HG02759 (cell line): ENCODE results near the gene IL31RA.

Source experiments
- ATAC-seq: cut with Tn5 transposase; IDR thresholded peaks from one replicate; pipeline ENCODE4 v1.9.1; 2021; ENCODE audit warnings: mild to moderate bottlenecking, moderate library complexity; ENCODE audit not compliant: unreplicated experiment

IL31RA gene

DNA sequence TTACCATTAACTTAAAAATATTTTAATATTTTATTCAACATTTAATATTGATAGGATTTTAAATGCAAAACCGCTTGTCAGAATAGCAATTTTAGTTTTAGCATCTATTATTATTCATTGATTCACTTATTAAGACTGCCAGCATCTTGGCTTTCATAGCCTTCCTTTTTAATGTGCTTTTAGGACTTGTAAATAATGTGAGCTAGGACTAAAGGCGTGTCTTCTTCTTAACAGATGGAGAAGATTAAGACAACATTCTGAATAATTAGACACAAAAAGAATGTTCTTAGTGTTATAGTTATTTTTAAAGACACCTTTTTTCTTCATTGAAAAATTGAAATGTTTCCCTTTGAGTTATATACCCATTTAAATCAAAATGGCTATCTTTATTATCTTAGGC is 6.9 kb downstream of the IL31RA start:
- ATAC-seq = no peak

DNA sequence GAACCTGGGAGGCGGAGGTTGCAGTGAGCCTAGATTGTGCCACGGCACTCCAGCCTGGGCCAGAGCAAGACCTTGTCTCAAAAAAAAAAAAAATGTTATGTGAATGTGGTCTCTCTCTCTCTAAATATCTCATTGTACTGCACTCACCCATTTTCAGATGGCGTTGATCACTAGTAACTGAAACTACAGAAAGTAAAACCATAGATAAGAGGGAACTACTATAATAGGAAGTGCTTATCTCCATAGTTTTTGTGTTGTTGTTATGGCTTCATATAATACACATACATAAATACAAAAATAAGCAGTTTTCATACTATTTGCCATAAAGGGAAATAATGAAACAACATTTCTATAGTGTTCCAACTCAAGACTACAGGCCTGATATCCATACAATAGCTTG is 9.1 kb downstream of the IL31RA start:
- no peak for ATAC-seq

DNA sequence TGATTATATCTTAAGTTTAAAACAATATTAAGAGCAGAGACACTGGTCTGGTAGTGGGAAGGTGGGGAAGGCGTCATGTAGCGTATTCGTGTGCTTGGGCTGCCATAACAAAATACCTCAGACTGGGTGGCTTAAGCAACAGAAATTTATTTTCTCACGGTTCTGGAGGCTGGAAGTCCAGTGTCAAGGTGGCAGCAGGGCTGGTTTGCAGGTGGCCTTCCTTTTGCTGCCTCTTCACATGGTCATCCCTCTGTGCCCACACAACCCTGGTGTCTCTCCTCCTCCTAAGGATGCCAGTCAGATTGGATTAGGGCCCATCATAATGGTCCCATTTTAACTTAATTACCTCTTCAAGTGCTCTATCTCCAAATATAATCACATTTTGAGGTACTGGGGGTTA is 9.6 kb downstream of the IL31RA start:
- ATAC-seq = no peak

DNA sequence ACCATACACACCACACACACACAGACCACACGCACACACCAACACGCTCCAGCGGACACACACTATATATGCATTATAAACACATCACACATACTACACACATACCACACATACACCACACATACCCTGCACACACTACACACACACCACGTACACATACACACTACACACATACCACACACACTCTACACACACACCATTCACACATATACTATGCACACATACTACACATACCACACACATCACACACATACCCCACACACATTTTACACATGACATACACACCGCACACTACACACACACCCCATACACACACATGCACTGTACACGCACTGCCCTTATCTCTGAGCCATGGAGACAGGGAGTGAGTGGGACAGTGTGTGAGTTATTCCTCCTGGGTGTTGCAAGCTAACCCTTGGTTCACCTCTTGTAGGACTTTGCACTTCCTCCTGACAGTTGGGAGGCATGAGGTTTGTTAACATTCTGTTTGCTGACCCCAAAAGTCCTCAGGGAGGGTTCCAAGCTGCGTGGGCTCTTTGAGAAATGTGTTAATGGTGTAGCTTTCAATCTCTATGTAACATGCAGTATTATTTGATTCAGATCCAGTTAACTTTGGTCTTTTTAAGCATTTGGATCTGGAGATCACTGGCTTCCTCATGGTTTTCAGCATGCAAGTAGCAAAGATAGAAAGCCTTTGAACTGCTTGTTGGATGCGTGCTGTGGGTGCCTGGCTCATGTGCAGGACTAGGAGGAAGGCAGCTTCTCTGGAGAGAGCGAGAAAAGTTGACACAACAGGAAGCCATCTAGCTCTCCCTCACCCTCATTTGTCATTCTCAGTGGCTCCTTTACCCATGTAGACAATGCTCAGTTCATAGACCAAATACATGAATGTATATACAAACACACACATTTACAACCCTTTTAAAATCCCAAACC is 13.7 kb downstream of the IL31RA start:
- ATAC-seq = no peak

DNA sequence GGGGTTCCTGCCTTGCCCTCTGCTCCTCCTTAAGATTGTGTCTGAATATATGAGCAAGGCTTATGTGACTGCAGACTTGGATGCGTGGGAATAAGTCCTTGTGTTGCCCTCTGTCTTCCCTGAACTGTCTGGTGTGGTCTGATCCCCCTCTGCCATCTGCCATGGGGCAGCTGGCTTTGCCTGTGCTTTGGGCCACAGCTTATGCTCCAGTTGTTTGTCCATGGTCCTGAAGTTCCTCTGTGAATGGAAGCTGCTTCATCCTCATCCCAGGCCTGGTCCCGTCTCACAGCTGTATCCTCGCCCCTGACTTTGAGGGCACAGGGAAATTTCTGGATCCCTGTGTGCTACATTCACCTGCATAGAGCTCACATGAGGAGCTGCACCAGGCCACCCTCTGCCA is 14.7 kb downstream of the IL31RA start:
- no peak for ATAC-seq

DNA sequence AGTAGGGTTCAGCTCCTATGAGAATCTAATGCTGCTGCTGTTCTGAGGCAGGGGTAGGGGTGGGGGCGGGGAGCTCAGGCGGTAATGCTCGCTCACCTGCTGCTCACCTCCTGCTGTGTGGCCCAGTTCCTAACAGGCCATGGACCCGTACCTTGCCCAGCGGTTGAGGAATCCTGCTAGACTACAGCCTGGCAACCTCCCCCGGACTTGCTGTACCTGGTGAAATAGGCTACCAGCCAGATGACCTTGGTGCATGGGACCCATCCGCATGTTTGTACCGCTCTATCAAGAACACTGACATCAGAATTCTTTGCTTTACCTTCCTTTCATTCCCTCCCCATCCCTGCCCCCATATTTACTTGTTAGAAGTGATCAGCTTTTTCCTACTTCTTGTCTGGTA is 15.3 kb downstream of the IL31RA start:
- ATAC-seq = no peak

DNA sequence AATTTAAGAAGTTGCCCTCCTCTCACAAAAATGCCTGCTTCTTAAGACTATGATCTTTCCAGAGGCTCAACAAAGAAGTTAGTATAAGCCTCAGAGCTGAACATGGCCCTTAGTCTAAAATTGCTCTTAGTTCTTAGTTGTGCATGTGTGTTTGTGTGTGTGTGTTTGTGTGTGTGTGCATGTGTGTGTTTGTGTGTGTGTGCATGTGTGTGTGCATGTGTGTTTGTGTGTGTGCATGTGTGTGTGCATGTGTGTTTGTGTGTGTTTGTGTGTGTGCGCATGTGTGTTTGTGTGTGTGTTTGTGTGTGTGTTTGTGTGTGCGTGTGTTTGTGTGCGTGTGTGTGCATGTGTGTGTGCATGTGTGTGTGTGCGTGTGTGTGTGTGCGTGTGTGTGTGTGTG is 15.8 kb downstream of the IL31RA start:
- ATAC-seq = no peak

DNA sequence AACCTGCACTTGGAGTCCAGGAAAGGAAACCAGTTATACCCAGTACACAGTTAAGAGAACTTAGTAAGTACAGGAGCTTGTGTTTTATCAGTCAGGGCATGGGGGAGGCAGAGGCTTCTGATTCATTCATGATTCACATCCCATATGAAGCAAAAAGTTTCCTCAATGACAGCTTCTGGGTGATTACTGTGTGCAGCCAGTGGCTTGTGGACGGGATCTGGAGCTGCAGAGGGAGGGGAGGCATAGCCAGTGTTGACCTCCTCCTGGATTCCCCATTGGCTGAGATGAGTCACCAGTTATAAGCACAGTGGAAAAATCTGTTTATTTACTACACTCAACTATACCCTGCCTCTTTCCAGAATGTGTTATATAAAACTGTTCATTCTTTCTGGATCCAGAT is 17.7 kb downstream of the IL31RA start:
- ATAC-seq = no peak

DNA sequence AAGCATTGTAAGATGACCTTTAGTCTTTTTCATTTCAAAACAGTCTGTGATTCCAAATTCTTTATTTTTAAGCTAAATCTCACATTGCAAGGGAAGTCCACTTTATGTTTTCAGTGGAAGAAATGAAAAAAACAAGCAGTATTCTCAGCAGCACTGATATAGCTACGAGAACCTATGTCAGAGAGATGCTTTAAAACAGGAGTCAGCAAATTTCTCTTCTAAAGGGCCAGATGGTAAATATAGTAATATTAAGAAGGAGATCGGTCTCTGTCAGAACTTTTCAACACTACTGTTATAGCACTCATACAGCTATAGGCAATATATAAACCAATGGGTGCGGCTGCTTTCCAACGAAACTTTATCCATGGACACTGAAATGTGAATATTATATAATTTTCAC is 18.7 kb downstream of the IL31RA start:
- ATAC-seq = no peak

DNA sequence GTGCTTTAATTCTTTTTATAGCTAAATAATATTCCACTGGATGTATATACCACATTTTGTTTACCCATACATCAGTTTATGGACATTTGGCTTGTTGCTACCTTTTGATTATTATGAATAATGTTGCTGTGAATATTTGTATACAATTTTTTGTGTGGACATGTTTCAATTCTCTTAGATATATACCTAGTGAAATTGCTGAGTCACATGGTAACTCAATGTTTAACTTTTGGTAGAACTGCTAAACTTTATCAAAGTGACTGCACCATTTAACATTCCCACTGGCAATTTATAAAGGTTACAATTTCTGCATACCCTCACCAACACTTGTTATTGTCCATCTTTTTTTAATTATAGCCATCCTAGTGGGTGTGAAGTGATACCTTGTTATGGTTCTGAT is 22.1 kb downstream of the IL31RA start:
- no peak for ATAC-seq

DNA sequence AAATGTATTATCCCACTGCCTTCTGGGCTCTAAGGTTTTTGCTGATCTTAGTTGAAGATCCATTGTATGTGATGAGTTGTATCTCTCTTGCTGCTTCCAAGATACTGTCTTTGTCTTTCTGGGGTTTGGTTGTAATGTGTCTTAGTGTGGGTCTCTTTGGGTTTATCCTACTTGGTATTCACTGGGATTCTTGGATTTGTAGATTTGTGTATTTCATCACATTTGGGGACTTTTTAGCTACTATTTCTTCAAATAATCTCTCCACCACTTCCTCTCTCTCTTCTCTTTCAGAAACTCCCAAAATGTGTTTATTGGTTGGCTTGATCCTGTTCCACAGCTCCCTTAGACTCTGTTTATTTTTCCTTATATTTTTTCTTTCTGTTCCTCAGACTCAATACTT is 26.5 kb downstream of the IL31RA start:
- ATAC-seq = no peak

DNA sequence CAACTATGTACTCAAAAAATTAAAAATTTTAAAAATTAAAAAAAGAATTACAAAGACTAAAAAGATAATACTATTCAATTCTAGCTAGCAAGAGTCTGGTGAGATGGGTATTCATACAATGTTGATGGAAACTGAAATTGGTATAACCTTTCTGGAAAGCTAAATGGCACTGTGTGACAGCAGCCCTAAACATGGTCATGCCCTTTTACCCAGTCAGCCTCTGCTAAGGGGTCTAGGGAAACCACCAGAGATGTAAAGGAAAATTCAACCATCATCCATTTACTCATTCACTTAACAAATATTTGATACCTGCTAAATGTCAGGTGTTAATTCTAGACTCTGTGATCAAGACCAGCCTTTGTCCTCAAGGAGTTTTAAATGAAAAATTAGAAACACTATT is 29.3 kb downstream of the IL31RA start:
- ATAC-seq = no peak

DNA sequence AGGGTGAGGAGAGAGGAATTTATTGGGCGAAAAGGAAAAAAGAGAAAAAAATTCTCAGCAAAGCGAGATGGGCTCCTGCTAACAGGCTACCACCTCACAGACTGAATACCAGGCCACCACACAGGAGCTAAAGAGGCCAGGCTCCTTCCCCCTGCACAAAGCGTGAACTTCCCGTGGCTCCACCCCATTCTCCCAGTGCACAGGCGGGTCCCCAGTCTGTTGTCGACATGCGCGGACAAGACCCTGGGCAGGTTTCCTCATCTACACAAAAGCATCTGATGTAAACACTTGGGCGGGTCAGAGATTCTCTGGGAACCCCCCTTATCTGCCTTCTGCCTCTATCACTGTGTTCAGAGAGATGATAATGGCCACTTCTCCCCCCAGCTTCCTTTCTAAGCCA is 34.2 kb downstream of the IL31RA start:
- ATAC-seq = no peak

DNA sequence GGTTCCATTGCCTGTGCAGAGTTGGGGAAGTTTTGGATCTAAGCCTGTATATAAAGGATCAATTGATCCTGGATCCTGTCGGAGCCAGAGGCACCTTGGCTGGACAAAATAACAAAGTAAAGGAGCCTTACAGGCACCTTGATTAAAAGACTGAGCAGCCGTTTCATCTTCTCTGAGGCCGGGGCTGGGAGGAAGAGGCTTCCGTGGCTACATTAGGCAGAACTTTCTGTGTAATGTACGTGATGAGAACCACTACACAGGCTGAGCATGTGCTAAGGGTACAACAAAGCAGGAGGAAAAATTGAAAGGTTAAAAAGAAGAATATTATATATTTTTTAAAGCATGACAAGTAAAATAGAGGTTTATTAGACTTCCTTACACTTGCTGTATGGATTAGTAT is 37.0 kb downstream of the IL31RA start:
- no peak for ATAC-seq

DNA sequence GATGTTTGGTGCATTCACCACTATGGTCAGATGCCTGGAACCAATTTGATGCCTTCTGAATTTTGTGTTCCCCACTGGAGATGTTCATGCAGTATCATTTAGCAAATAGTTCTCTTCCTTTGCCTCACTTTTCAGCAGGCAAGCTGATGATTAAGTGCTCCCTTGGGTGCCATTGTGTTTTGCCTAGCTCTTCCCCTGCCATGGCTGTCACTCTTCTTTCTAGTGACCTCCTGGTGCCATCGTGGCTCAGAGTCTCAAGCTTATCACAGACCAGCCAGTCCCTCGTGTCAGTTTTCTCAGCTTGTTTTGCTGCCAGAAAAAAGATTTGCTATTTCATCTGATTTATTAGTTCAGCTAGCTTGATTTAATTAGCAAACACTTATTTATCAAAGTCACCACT is 41.3 kb downstream of the IL31RA start:
- no peak for ATAC-seq

DNA sequence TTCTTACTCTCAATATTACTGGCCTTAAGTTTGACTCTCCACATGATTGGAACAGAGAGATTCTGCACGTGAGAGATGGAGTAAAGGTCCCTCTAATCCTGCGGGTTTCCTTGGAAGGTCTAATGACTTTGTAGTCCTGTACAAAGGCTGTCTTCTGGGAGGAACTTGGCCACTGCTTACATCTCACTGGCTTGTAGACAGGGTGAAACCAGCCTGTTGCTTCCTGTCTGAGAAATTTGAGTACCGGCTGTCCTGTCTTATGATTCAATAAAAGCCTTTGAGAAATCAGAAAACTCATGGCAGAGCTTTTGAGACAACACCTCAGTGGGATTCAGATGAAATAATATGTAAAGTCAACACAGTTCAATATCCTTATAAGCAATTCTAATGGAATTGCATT is 43.0 kb downstream of the IL31RA start:
- ATAC-seq = no peak

DNA sequence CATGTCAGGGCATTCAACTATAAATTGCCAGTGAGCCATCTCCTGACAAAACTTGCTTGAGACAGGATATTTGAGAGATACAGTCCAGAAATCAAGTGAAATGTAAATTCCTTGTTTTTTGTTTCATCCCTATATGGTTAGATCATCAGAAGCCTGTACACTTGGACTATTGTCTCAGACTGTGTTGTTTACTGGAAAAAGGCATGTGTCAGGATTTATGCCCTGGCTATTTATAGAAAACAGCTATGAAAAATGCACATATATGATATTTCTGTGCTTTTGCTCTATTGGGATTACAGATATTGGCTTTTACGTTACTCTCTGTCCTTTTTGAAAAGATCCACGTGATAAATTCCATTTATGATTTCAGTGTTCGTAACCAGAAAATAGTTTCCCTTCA is 44.2 kb downstream of the IL31RA start:
- ATAC-seq = no peak

DNA sequence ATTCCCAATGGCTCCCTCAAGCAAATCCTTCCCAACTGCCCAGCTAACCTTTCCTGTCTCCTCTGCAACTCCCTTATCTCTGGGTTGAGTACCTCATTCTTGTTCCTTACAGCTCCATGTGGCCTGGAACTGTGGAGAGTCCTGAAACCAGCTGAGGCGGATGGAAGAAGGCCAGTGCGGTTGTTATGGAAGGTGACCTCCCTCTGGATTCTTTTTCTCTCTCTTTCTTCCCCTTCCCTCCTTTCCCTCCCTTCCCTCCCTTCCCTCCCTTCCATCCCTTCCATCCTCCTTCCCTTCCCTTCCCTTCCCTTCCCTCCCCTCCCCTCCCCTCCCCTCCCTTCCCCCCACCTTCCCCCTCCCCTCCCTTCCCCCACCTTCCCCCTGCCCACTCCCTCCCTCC is 45.1 kb downstream of the IL31RA start:
- no peak for ATAC-seq

DNA sequence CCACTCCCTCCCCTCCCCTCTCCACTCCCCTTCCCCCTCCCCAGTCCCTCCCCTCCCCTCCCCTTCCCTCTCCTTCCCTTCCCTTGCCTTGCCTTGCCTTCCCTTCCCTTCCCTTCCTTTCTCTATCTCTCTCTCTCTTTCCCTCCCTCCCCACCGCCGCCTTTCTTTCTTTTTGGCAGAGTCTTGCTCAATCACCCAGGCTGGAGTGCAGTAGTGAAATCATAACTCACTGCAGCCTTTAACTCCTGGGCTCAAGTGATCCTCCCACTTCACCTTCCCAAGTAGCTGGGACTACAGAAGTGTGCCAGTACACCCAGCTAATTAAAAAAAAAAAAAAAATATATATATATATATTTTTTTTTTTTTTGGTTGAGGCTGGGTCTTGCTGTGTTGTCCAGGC is 45.5 kb downstream of the IL31RA start:
- ATAC-seq = no peak

DNA sequence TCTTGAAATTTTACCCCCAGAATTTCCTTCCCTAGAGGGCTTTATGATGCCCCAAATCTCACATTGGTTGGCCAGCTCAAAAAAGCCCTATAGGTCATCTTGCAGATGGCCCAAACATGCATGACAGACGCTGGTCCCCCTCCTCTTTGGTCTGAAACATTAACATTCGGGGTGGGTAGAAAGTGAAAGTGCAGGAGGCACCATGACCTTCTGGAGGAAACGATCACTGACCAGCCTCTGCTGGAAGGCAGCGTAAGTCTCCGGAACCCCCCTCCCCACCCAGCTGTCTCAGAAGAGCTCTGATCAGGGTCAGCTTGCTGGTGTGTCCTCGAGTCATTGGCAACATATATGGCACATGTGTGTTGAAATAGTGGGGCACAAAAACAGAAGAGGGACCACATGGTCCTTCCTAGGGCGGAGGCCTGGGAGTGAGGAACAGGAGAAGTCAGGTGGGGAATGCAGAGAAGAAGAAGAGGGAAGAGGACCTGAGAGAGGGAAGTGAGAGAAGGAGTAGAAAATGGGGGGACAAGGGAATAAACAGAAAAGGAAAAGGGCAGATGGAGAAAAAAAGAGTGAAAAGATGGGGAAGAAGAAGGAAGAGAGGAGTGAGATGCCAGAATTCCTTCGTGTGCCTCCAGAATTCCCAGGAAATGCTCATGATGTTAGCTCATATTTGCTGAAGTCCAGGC is 46.2 kb downstream of the IL31RA start:
- no peak for ATAC-seq

DNA sequence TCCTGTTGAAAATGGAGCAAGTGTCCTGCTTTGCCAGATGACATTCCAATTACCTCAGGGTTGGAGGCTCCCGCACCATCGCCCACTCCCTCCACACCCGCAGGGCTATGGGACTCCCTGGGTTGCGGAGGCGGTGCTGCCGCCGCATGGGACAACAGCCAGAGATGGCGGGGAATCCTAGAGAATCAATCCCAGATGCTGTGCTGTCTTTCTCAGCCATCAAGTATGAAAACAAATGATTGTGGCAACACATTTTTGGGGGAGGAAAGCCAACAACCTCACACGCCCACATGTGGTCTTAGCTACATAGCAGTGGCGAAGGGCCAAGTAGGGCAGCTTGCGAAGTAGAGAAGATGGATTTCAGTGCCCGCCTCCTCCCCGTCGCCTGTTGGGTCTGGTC is 46.7 kb downstream of the IL31RA start:
- no peak for ATAC-seq

DNA sequence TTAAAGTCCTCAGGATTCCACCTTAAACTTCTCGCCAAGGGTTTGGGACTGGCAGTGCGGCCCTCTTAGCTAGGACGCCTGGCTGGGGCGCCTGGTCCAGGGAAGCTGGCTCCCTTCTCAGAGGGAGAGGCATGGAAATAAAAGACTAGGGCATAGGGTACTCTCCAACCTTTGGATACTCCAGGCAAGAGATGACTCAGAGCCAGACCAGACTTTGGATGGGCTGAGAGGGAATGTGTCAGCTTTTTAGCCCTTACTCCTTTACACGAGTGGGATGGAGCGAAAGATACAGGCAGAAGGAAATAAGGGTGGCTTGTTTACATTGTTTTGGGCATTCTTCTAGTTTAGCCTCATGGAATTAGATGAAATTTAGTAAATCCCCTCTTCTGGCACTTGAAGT is 48.2 kb downstream of the IL31RA start:
- no peak for ATAC-seq
